Measurements from ENCODE around the gene RAB9A. TPM values are rescaled to one million over a fixed set of nuclear protein-coding genes. Genes with fewer than 3 reads are reported as not detected.

RAB9A gene
- total and polyA plus RNA-seq, 10 of the 15 experiments (the other 5 are each of a cell fraction or from before 2014, with no cell fraction given): 42.1 to 142 (median 49.9) TPM

GRCh38 chrX:13703135-13703534 lies 14.2 kb downstream of the RAB9A start (continued):
- TF ChIP-seq ATF3 (IDR thresholded peaks at IDR 0.05; ENCODE audit: borderline replicate concordance, extremely low read depth, low read depth, low read length) (no peak), CHD4 (IDR thresholded peaks at IDR 0.05) (no peak), TCF3 (IDR thresholded peaks at IDR 0.05; ENCODE audit: borderline replicate concordance, insufficient read depth, low read depth, low read length) (no peak), NKRF (conservative IDR thresholded peaks at IDR 0.05) (no peak), MTA2 (IDR thresholded peaks at IDR 0.05; ENCODE audit: low read depth) (no peak), HDAC2 (IDR thresholded peaks at IDR 0.05) (no peak), USF2 (IDR thresholded peaks at IDR 0.05; ENCODE audit: borderline replicate concordance, low read depth, low read length) (no peak)

GRCh38 chrX:13703589-13703988 lies 14.7 kb downstream of the RAB9A start:
- intact Hi-C loops (cut with micrococcal nuclease; ENCODE audit: unreplicated experiment) (no loop called here), in situ Hi-C loops (cut with MboI) (no loop called here)
- ChIA-PET SMC1A (ENCODE audit: uncharacterized antibody, unreplicated experiment) (interaction anchor here (0.6 to 3.2 kb wide), 10 partner anchors 8 to 46 kb away, joined by 3 to 11 read pairs (median 4); no protein-coding TSS in a partner anchor), POLR2A (no interaction called here), CTCF (interaction anchor here (0.7 to 1.3 kb wide), 4 partner anchors 15 to 45 kb away, joined by 3 to 6 read pairs (median 4); no protein-coding TSS in a partner anchor), RAD21 (ENCODE audit: unreplicated experiment) (interaction anchor here (1.4 to 2.7 kb wide), 4 partner anchors 15 to 43 kb away, joined by 3 to 8 read pairs (median 4); partner anchors contain the start of genes OFD1, RAB9A and TRAPPC2)
- BruUV-seq (replicated peaks): no TSS peak
- no peak overlapping the region; the same call in 1 of the 2 replicates for H3K4me2 ChIP-seq (ENCODE audit: control insufficient read depth, insufficient read depth)
- no peaks in the 10 kb centered on the region for H3K27me3 ChIP-seq (replicated peaks in 1 of 2; ENCODE audit: control insufficient read depth in 2 of 2, insufficient read depth in 2 of 2, low read length in 1 of 2)
- ATAC-seq: peak; percentile 4
- 9% methylated on average over 3 of the region's 3 CpGs for WGBS (ENCODE audit: insufficient coverage, insufficient replicate concordance, low lambda C conversion rate, missing lambda C conversion rate)
- H3K4me3 ChIP-seq: no peak overlapping the region
- H3K9ac ChIP-seq (ENCODE audit: control insufficient read depth, insufficient read depth, low read length): 0 out of 2 replicates have a peak overlapping the region, but pooled peaks have one; percentile 2
- peaks cover 19% of the 10 kb centered on the region for H3K4me1 ChIP-seq (ENCODE audit: control insufficient read depth, insufficient read depth, low read length)
- H3K27ac ChIP-seq (ENCODE audit: control insufficient read depth, insufficient read depth): 0 out of 2 replicates have a peak overlapping the region, but pooled peaks have one; percentile 0
- peaks cover 6% of the 10 kb centered on the region for H4K20me1 ChIP-seq (ENCODE audit: control insufficient read depth, insufficient read depth)
- no peaks in the 10 kb centered on the region for H3K9me3 ChIP-seq (replicated peaks; ENCODE audit: control insufficient read depth, insufficient read depth, low read length)
- no peak overlapping the region for H2AFZ ChIP-seq (ENCODE audit: control insufficient read depth, low read depth, low read length)
- H3K36me3 ChIP-seq (ENCODE audit: control insufficient read depth in 2 of 2, insufficient read depth in 2 of 2, low read length in 1 of 2): peaks cover 3 to 6% of the 10 kb centered on the region in 2 experiments
- DNase-seq (ENCODE audit: low read depth, low spot score): no peak
- no peak for FAIRE-seq
- peaks cover 82% of the 10 kb centered on the region for H3K79me2 ChIP-seq (ENCODE audit: control insufficient read depth, insufficient read depth, low read length)
- TF ChIP-seq ETV6 (conservative IDR thresholded peaks at IDR 0.05 in 1 of 2, IDR thresholded peaks at IDR 0.05 in 1 of 2; ENCODE audit: borderline replicate concordance in 1 of 2, low read depth in 1 of 2) (no peak), PRDM15 (CRISPR knock-in tag; IDR thresholded peaks at IDR 0.05) (no peak), FOS (IDR thresholded peaks at IDR 0.05; ENCODE audit: borderline replicate concordance, extremely low read depth, insufficient read length) (no peak), EZH2 (IDR thresholded peaks at IDR 0.05; ENCODE audit: borderline replicate concordance, control insufficient read depth, low read depth, low read length) (no peak), SRF (IDR thresholded peaks at IDR 0.05; ENCODE audit: low read depth in 2 of 2, low read length in 2 of 2) (no peak), NFYA (IDR thresholded peaks at IDR 0.05; ENCODE audit: borderline replicate concordance, low read depth, low read length) (no peak)
